Parathyroid adenoma (tissue), 2 donors: ENCODE results near the gene MRPL18.

Experiments
- H2AFZ ChIP-seq: fragments of 300-600 bp; sonication (generic); one replicate; pipeline ENCODE4 v1.7.0; 2017; ENCODE audit warnings: antibody characterized with exemption, mild to moderate bottlenecking
- H3K27ac ChIP-seq: fragments of 300-600 bp; sonication (generic); one replicate; pipeline ENCODE4 v1.7.0; 2017
- H3K27me3 ChIP-seq: fragments of 300-600 bp; sonication (generic); one replicate; pipeline ENCODE4 v1.7.0; 2017; ENCODE audit warnings: low read length; ENCODE audit not compliant: control insufficient read depth, insufficient read depth
- H3K36me3 ChIP-seq: fragments of 300-600 bp; sonication (generic); one replicate; pipeline ENCODE4 v1.7.0; 2017; ENCODE audit warnings: low read length; ENCODE audit not compliant: control insufficient read depth, insufficient read depth
- H3K4me1 ChIP-seq: fragments of 300-600 bp; sonication (generic); one replicate; pipeline ENCODE4 v1.7.0; 2017; ENCODE audit warnings: control low read depth
- H3K4me2 ChIP-seq: fragments of 300-600 bp; sonication (generic); one replicate; pipeline ENCODE4 v1.7.0; 2017; ENCODE audit warnings: low read length
- H3K4me3 ChIP-seq: fragments of 300-600 bp; sonication (generic); one replicate; pipeline ENCODE4 v1.7.0; 2017; ENCODE audit warnings: low read depth, low read length
- H3K79me2 ChIP-seq: fragments of 300-600 bp; sonication (generic); one replicate; pipeline ENCODE4 v1.7.0; 2017; ENCODE audit warnings: control low read depth
- H3K9ac ChIP-seq: fragments of 300-600 bp; sonication (generic); one replicate; pipeline ENCODE4 v1.7.0; 2017; ENCODE audit warnings: mild to moderate bottlenecking
- H3K9me3 ChIP-seq: fragments of 300-600 bp; sonication (generic); one replicate; pipeline ENCODE4 v1.7.0; 2017; ENCODE audit warnings: low read length; ENCODE audit not compliant: control insufficient read depth
- TF ChIP-seq, protein P1 (sequence below): fragments of 300-600 bp; sonication (generic); IDR thresholded peaks from one replicate; pipeline ENCODE4 v1.7.0; 2017; ENCODE audit warnings: antibody characterized with exemption, mild to moderate bottlenecking
- donor health status: primary hyperparathyroidism.

MRPL18 gene

DNA sequence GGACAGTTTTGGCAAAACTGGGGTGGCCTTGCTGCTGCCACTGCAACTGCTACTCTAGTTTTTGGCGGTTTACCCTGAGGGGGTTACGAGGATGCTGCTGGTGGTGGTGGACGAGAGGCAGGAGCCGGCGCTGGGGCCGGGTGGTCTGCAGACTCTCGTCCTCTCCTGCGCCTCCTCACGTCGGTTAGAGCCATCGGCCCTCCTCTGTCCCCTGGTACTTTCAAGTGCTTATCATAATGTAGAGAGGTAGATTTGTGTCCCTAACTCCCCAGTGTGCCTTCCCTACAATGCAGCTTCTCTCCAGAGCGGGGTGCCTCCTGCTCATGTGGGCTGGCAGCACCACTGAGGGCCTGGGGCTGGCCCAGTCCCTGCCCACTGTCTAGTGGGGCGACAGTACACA lies 35.7 kb downstream of the MRPL18 start:
- Histone ChIP-seq H2AFZ (no peak overlapping the region), H3K4me1 (no peaks in the 10 kb centered on the region), H3K9me3 (no peaks in the 10 kb centered on the region), H3K79me2 (no peaks in the 10 kb centered on the region), H3K9ac (no peak overlapping the region), H3K36me3 (no peaks in the 10 kb centered on the region), H3K27ac (no peak overlapping the region), H3K4me2 (no peak overlapping the region), H3K4me3 (no peak overlapping the region), H3K27me3 (no peaks in the 10 kb centered on the region)
- TF ChIP-seq, protein P1, sequence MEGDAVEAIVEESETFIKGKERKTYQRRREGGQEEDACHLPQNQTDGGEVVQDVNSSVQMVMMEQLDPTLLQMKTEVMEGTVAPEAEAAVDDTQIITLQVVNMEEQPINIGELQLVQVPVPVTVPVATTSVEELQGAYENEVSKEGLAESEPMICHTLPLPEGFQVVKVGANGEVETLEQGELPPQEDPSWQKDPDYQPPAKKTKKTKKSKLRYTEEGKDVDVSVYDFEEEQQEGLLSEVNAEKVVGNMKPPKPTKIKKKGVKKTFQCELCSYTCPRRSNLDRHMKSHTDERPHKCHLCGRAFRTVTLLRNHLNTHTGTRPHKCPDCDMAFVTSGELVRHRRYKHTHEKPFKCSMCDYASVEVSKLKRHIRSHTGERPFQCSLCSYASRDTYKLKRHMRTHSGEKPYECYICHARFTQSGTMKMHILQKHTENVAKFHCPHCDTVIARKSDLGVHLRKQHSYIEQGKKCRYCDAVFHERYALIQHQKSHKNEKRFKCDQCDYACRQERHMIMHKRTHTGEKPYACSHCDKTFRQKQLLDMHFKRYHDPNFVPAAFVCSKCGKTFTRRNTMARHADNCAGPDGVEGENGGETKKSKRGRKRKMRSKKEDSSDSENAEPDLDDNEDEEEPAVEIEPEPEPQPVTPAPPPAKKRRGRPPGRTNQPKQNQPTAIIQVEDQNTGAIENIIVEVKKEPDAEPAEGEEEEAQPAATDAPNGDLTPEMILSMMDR, result no peak

DNA sequence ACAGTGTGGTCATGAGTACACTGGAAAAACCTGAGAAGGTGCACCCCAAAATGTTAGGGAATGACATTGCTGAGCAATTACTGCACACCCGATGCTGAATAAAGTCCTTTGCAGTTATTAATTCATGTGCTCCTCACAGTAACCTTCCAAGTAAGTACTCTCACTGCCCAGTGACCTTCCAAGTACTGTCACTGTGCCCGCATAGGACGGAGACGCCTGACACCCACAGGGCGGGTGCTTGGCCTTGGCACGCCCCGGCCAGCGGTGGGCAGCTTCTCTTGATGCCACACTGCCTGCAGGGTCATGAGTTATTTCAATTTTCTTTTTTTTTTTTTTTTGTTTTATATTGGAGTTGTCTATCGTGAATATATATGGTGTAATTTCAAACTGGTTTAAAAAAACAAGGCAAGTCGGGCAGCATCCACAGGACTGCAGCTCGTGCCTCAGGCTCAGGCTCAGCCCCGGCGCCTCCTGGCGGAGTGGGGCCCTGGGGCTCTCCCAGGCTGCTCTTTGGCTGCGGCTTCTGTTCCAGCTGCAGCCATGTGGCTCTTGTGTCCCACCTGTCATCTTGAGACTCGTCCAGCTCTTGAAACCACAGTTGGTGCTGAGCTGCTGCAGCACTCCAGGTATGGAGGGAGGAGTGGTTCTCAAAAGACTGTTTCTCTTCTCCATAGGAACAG lies 36.8 kb downstream of the MRPL18 start:
- Histone ChIP-seq H3K9ac (no peak overlapping the region), H2AFZ (no peak overlapping the region), H3K79me2 (no peaks in the 10 kb centered on the region), H3K27ac (no peak overlapping the region), H3K4me3 (no peak overlapping the region), H3K4me2 (no peak overlapping the region), H3K9me3 (no peaks in the 10 kb centered on the region), H3K4me1 (no peaks in the 10 kb centered on the region), H3K27me3 (no peaks in the 10 kb centered on the region), H3K36me3 (no peaks in the 10 kb centered on the region)
- TF ChIP-seq, protein P1, result no peak

DNA sequence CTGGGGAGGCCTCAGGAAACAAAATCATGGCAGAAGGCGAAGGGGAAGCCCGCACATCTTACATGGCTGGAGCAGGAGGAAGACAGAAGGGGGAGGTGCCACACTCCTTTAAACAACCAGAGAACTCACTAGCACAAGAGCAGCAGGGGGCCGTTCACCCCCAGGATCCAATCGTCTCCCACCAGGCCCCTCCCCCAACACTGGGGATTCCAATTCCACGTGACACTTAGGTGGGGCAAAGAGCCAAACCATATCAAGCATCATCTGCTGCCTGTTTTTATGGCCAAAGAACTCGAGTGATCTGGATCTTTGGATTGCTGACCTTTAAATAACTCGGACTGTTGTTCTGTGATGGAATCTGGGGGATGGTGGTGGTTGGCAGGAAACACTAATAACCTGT lies 37.8 kb downstream of the MRPL18 start:
- peak overlapping the region; percentile 25 for H2AFZ ChIP-seq
- no peaks in the 10 kb centered on the region for H3K36me3 ChIP-seq
- no peak overlapping the region for H3K9ac ChIP-seq
- H3K4me3 ChIP-seq, result no peak overlapping the region
- H3K9me3 ChIP-seq, result no peaks in the 10 kb centered on the region
- no peaks in the 10 kb centered on the region for H3K27me3 ChIP-seq
- no peaks in the 10 kb centered on the region for H3K4me1 ChIP-seq
- TF ChIP-seq, protein P1, result no peak
- H3K27ac ChIP-seq, result no peak overlapping the region
- H3K79me2 ChIP-seq, result no peaks in the 10 kb centered on the region
- H3K4me2 ChIP-seq, result no peak overlapping the region

DNA sequence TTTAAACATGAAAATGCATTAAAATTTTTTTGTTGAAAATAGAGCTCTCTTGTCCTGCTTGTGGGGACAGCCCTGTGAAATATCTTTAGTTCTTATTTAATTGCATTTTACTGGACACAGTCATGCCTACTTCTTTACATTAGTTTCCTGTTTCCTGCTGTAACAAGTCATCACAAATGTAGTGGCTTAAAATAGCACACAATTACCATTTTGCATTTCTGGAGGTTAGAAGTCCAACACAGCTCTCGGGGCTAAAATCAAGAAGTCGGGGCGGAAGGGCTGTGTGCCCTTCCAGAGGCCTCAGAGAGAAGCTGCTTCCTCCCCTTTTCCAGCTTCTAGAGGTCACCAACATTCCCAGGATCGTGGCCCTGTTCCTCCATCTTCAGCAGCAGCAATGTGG lies 39.3 kb downstream of the MRPL18 start:
- Histone ChIP-seq H3K27ac (no peak overlapping the region), H3K4me2 (no peak overlapping the region), H3K9ac (no peak overlapping the region), H3K36me3 (no peaks in the 10 kb centered on the region), H2AFZ (no peak overlapping the region), H3K4me1 (no peaks in the 10 kb centered on the region), H3K4me3 (no peak overlapping the region), H3K79me2 (no peaks in the 10 kb centered on the region), H3K27me3 (no peaks in the 10 kb centered on the region), H3K9me3 (no peaks in the 10 kb centered on the region)
- TF ChIP-seq, protein P1, result no peak
